ENCODE measurements around the gene IQSEC1. TPM values are rescaled to one million over a fixed set of nuclear protein-coding genes. Genes with fewer than 3 reads are reported as not detected.

The IQSEC1 gene
- total RNA-seq, 1 donor, result 22.1 TPM

GRCh38 chr3:12963231-12963896 is 109.9 kb downstream of the IQSEC1 start:
- H3K9me3 ChIP-seq (ENCODE audit: low read depth, low read length), result no peaks in the 10 kb centered on the region
- H3K27me3 ChIP-seq (ENCODE audit: insufficient read depth, low read length), result no peaks in the 10 kb centered on the region
- peaks cover 75% of the 10 kb centered on the region for H4K20me1 ChIP-seq (ENCODE audit: insufficient read depth, low read length)
- H3K4me1 ChIP-seq (ENCODE audit: insufficient read depth, low read length), result peaks cover 20% of the 10 kb centered on the region
- H3K36me3 ChIP-seq (ENCODE audit: insufficient read depth, low read length), result no peaks in the 10 kb centered on the region
- no peak overlapping the region for H3K4me2 ChIP-seq (ENCODE audit: insufficient read depth, low read length)
- no peak overlapping the region for H3K27ac ChIP-seq (ENCODE audit: low read depth, low read length)
- H3K79me2 ChIP-seq (ENCODE audit: insufficient read depth, low read length), result peaks cover 86% of the 10 kb centered on the region
- no peak for TF ChIP-seq CTCF (IDR thresholded peaks at IDR 0.05; ENCODE audit: extremely low read depth, low read depth, low read length)
- H3K4me3 ChIP-seq (ENCODE audit: insufficient read depth, low read length), result no peak overlapping the region
- H2AFZ ChIP-seq (ENCODE audit: low read length), result no peak overlapping the region
- DNase-seq (ENCODE audit: insufficient read length, low spot score, missing footprints), result peak; percentile 65

GRCh38 chr3:12962292-12962691 is 110.9 kb downstream of the IQSEC1 start:
- peak; percentile 93 for DNase-seq (ENCODE audit: insufficient read length, low spot score, missing footprints)
- Histone ChIP-seq H3K27ac (ENCODE audit: low read depth, low read length) (peak overlapping the region; percentile 58), H3K27me3 (ENCODE audit: insufficient read depth, low read length) (no peaks in the 10 kb centered on the region), H2AFZ (ENCODE audit: low read length) (no peak overlapping the region), H4K20me1 (ENCODE audit: insufficient read depth, low read length) (peaks cover 84% of the 10 kb centered on the region), H3K36me3 (ENCODE audit: insufficient read depth, low read length) (no peaks in the 10 kb centered on the region), H3K4me1 (ENCODE audit: insufficient read depth, low read length) (peaks cover 19% of the 10 kb centered on the region), H3K4me3 (ENCODE audit: insufficient read depth, low read length) (no peak overlapping the region), H3K4me2 (ENCODE audit: insufficient read depth, low read length) (no peak overlapping the region), H3K9me3 (ENCODE audit: low read depth, low read length) (no peaks in the 10 kb centered on the region), H3K79me2 (ENCODE audit: insufficient read depth, low read length) (peaks cover 94% of the 10 kb centered on the region)
- TF ChIP-seq CTCF (IDR thresholded peaks at IDR 0.05; ENCODE audit: extremely low read depth, low read depth, low read length), result no peak

- Histone ChIP-seq H3K4me1 (ENCODE audit: insufficient read depth, low read length) (peaks cover 21% of the 10 kb centered on the region), H3K4me3 (ENCODE audit: insufficient read depth, low read length) (no peak overlapping the region), H4K20me1 (ENCODE audit: insufficient read depth, low read length) (peaks cover 88% of the 10 kb centered on the region), H3K27me3 (ENCODE audit: insufficient read depth, low read length) (no peaks in the 10 kb centered on the region), H3K79me2 (ENCODE audit: insufficient read depth, low read length) (peaks cover 94% of the 10 kb centered on the region), H3K36me3 (ENCODE audit: insufficient read depth, low read length) (no peaks in the 10 kb centered on the region), H3K4me2 (ENCODE audit: insufficient read depth, low read length) (no peak overlapping the region), H3K27ac (ENCODE audit: low read depth, low read length) (peak overlapping the region; percentile 58), H2AFZ (ENCODE audit: low read length) (no peak overlapping the region), H3K9me3 (ENCODE audit: low read depth, low read length) (no peaks in the 10 kb centered on the region)
- no peak for DNase-seq (ENCODE audit: insufficient read length, low spot score, missing footprints)
- no peak for TF ChIP-seq CTCF (IDR thresholded peaks at IDR 0.05; ENCODE audit: extremely low read depth, low read depth, low read length)
Observed at GRCh38 chr3:12961697-12962036, 111.6 kb downstream of the IQSEC1 start.

GRCh38 chr3:12961007-12961696 is 112.1 kb downstream of the IQSEC1 start:
- Histone ChIP-seq H3K36me3 (ENCODE audit: insufficient read depth, low read length) (no peaks in the 10 kb centered on the region), H2AFZ (ENCODE audit: low read length) (no peak overlapping the region), H3K9me3 (ENCODE audit: low read depth, low read length) (no peaks in the 10 kb centered on the region), H3K27me3 (ENCODE audit: insufficient read depth, low read length) (no peaks in the 10 kb centered on the region), H3K27ac (ENCODE audit: low read depth, low read length) (no peak overlapping the region), H3K4me3 (ENCODE audit: insufficient read depth, low read length) (no peak overlapping the region), H3K79me2 (ENCODE audit: insufficient read depth, low read length) (peaks cover 94% of the 10 kb centered on the region), H3K4me2 (ENCODE audit: insufficient read depth, low read length) (no peak overlapping the region), H3K4me1 (ENCODE audit: insufficient read depth, low read length) (peaks cover 17% of the 10 kb centered on the region), H4K20me1 (ENCODE audit: insufficient read depth, low read length) (peaks cover 89% of the 10 kb centered on the region)
- peak; percentile 68 for DNase-seq (ENCODE audit: insufficient read length, low spot score, missing footprints)
- no peak for TF ChIP-seq CTCF (IDR thresholded peaks at IDR 0.05; ENCODE audit: extremely low read depth, low read depth, low read length)
